KG1 (cell line): ENCODE data around the gene PLEKHB2.
A peak's percentile ranks its signal among the peaks of the same experiment; 100 is the strongest.
"Not testable (repeated sequence)": the region's sequence is repeated elsewhere in the genome, so short reads cannot be mapped to it uniquely, and the experiment has no call there.

Source experiments
- DNase-seq: peaks from one replicate; lab custom pipeline; 2025; lab: John Stamatoyannopoulos, UW

The PLEKHB2 gene, protein sequence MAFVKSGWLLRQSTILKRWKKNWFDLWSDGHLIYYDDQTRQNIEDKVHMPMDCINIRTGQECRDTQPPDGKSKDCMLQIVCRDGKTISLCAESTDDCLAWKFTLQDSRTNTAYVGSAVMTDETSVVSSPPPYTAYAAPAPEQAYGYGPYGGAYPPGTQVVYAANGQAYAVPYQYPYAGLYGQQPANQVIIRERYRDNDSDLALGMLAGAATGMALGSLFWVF

GRCh38 chr2:131105156-131105949 lies at the start of gene PLEKHB2:
Gene PLEKHB2, plus strand, starts transcription at chr2:131105336. Its CDS starts 15,606 bp downstream, at chr2:131120942.
- DNase-seq, result peak; percentile 94

DNA sequence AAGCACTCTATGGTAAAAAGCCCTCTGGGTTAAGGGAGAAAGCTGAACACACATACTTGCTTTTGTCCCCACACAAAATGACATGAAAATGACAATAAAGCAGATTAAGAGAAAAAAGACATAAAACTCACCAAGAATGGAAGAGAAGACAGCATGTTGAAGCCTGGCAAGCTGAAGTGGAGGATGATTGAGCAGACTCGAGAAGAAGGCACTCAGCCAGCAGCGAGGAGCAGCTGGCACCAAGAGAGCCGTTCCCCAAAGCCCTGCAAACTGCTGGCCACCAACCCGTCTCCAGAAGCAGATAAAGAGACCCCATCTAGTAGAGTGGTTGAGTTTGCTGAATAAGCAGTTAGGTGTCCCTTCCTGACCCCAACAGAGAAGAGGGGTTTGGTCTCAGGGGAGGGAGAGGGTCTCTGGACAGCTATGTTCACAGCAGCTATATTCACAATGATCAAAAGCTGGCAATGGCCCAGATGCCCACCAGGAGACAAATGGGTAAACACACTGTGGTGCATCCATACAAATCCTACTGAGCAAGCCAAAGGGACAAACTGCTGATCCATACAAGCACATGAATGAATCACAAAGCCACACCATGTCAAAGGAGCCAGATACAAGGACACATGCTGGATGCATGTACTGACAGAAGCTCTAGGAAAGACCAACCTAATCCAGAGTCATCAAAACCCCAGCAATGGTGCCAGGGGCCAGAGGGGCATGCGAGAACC lies 48.8 kb upstream of the PLEKHB2 start:
- no peak for DNase-seq

DNA sequence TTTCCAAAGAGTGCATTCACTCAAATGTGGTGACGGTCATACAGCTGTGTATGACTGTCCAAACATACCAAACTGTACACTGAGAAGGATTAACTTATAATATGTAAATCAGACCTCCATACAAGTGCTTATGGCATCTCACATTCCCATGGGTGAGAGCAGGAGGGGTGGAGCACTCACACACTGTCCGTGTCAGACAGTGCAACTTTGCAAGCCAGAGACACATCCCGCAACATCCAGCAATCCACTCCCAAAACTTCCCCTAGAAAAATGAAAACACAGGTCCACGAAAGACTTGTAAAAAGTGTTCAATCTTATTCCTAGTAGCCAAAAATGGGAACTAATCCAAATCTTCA lies 48.2 kb upstream of the PLEKHB2 start:
- no peak for DNase-seq

- no peak for DNase-seq
These were observed 46.8 kb upstream of the PLEKHB2 start for GRCh38 chr2:131058214-131058843.

GRCh38 chr2:131058920-131059319 lies 46.2 kb upstream of the PLEKHB2 start:
- DNase-seq, result no peak

DNA sequence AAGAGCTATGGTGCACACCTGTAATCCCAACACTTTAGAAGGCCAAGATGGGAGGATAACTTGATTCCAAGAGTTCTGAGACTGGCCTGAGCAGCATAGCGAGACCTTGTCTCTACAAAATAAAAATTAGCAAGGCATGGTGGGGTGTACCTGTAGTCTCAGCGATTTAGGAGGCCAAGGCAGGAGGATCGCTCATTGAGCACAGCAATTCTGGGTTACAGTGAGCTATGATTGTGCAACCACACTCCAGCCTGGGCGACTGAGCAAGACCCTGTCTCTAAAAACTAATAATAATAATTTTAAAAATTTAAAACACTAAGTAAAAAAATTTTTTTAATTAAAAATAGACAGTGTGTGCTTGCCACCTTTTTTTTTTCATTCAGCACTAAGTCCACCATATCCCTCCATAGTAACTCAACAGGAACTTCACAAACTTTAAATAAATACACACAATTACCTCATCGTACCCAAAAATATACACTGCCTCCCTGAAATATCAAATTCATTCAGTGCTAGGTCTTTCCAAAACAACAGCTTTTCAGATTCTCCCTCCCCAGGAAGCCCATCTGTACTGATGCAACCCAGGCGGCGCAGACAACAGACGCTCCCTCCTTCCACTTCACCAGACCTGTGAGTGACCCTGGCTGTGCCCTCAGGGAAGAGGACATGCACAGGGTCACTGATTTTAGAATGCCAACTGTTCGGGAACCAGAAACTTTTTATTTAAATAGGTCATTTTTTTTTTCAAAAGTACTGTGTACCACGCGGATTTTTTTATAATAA lies 41.4 kb upstream of the PLEKHB2 start:
- DNase-seq, result no peak

DNA sequence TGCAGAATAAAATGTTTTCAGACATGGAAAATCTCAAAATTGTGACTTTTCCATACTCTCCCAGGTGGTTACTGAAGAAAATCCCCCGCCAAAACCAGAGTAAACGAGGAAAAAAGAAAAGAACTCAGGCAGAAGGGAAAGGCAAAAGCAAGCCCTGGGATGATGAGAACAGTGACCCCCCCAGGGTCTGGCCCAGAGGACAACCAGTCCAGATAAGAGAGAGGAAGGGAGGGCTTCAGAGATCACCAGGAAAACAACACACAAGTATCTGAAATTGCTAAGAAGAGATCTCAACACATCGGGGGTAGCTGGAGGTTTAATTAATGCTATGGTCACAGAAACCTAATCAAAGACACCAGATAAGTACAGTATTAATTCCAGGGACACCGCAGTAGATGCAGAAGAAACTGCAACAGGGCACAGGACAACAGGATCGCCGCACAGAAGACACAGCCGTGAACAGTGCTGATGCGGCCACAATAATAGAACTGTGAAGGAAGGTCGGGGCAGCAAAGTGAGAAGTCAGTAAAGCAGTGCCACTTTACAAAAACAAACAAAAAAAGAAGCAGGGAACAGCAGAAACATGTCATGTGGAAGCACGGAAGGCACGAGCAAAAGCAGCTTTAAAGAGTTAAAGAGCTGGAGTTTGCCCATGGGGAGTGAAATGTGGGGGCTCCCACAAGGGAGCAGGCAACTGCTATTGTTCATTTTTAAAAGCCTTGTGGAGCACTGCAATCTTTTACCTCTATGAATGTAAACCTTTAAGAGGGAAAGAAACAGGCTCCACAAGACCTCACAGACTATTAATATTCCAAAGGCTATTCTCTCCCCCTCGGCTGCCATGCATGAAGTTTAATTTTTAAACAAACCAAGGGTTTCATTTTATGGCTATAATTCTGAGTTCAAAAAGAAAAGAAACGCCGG lies 40.3 kb upstream of the PLEKHB2 start:
- no peak for DNase-seq

DNA sequence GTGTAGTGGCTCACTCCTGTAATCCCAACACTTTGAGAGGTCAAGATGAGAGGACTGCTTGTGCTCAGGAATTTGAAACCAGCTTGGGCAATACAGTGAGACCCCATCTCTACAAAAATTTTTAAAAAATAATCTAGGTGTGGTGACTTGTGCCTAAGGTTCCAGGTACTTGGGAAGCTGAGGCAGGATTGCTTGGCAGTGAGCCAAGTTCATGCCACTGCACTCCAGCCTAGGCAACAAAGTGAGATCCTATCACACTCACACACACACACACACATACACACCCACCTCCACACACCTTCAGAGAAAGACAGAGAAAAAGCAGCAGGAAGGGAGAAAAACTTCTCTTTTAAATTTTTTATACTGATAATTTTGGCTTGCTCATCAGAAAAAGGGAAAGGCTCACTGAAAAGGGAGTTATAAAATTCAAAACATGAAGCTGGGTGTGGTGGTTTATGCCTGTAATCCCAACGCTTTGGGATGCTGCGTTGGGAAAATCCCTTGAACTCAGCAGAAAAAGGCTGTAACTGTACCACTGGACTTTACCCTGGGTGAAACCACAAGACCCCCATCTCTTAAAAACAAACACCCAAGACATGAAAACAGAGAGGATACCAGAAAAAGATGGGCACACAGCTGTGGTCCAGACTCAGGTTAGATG lies 37.5 kb upstream of the PLEKHB2 start:
- DNase-seq, result no peak

DNA sequence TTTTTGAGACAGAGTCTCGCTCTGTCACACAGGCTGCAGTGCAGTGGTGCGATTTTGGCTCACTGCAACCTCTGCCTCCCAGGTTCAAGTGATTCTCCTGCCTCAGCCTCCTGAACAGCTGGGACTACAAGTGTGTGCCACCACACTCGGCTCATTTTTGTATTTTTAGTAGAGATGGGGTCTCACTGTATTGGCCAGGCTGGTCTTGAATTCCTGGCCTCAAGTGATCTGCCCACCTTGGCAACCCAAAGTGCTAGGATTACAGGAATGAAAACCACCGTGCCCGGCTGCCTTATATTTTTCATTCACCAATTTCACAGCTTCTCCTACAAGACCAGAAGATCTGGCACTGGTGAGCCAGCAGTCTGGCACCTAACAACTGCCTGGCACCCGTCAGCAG lies 37.0 kb upstream of the PLEKHB2 start:
- not testable (repeated sequence) for DNase-seq

DNA sequence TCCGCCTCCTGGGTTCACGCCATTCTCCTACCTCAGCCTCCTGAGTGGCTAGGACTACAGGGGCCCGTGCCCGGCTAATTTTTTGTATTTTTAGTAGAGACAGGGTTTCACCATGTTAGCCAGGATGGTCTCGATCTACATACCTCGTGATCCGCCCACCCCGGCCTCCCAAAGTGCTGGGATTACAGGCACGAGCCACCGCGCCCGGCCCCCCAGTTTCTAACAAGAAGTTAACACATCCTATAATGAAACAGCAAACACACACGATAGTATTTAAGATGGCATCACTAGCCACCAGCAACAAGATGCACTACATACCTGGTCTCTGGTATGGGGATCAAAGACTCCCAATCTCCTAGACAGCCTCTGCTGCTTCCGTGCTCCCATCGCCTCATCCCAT lies 29.6 kb upstream of the PLEKHB2 start:
- DNase-seq, result not testable (repeated sequence)

GRCh38 chr2:131076707-131077106 lies 28.4 kb upstream of the PLEKHB2 start:
- no peak for DNase-seq

GRCh38 chr2:131077182-131077846 lies 27.8 kb upstream of the PLEKHB2 start:
- DNase-seq, result no peak

GRCh38 chr2:131077966-131078365 lies 27.2 kb upstream of the PLEKHB2 start:
- DNase-seq, result no peak

- DNase-seq, result not testable (repeated sequence)
These were observed 25.2 kb upstream of the PLEKHB2 start for GRCh38 chr2:131079931-131080330.

GRCh38 chr2:131081190-131081589 lies 23.9 kb upstream of the PLEKHB2 start:
- no peak for DNase-seq

DNA sequence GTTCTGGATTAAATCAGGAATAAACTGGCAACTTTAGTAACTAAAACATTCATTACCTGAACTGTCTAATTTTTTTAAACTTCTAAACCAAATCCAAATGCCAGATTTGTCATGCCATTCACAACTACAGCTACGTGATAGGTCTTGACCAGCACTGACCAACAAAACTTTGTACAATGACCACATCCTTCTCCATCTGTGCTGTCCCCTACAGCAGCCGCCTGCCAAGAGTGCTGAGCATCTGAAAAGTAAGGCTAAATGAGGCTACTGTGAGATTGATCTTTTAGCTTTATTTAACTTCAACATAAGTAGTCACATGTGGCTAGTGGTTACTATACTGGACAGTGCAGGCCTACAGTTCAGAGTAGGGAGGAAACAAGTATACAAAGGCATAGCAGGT lies 19.5 kb upstream of the PLEKHB2 start:
- no peak for DNase-seq

DNA sequence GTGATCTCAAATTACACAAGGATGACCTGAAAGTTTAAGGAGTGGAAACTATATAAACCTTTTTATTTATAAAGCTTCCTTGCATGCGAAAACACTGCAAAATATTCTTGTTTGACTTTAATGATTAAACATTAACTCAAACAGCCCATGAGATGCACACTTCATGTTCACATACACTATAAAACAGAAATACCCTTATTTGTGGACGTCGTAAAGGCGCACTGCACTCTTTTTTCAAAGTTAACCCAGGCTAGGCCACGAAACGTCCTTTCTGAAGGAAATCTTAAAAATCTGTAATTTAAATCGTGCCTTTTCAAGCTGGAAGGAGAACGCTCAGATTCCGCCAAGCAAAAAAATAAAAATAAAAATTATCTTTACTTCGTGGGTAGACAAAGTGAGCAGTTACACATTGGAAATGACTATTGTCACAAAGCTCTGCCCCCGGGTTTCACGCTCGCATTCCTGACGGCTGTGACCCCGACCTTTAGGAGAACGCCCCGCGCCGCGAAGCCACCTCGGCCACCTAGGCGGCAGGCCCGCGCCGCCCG lies 12.6 kb upstream of the PLEKHB2 start:
- no peak for DNase-seq

DNA sequence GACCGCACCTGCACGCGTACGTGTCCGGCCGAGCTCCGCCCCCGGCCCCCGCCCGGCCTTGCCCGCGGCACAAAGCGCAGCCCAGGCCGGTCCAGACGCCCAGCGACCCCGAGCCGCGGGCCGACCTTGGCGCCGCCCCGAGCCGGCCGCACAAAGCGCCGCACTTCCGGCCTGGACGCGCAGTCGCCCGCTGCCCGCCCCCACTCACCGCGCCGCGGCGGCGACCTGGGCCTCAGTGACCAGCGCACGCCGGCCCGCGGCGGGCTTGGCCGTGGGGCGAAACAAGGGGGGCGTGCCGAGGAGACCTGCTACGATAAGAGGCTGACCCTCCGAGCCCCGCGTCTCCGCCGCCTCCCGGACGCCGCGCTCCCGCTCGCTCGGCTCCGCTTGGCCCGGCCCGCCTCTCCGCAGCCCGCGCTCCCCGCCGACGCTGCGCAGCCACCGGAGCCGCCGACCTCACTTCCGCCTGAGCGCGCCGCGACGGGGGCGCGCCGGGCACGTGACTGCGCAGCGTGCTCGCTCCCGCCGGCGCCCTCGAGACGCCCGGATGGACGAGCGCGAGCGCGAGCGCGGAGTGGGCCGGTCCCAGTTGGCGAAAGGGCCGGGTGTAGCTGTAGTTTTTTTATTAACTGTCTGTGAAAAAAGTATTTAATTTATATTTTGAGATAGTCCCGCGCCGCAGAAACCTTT lies 12.0 kb upstream of the PLEKHB2 start, which contains the start of gene FAM168B:
Gene FAM168B (minus strand): TSS at position 455 of the 690 bp plus-strand sequence. CDS start 10,814 bp downstream, outside the sequence.
- DNase-seq, result peak; percentile 91
